Subcutaneous abdominal adipose tissue (tissue), 5 donors: ENCODE data around the gene NTRK3.

Source experiments
- H3K27ac ChIP-seq: one replicate; pipeline ENCODE4 v1.7.0; 2013; ENCODE audit warnings: low read depth, mild to moderate bottlenecking, inconsistent platforms, low read length, moderate library complexity
- H3K27me3 ChIP-seq, 5 donors: one replicate each; pipeline ENCODE4 v1.7.0; 2013; ENCODE audit warnings: low read length in 5 of 5, inconsistent platforms in 1 of 5; ENCODE audit not compliant: control insufficient read depth in 5 of 5, insufficient read depth in 4 of 5
- H3K36me3 ChIP-seq, 5 donors: one replicate each; pipeline ENCODE4 v1.7.0; 2013; ENCODE audit warnings: low read length in 5 of 5; ENCODE audit not compliant: control insufficient read depth in 5 of 5, insufficient read depth in 5 of 5
- H3K4me1 ChIP-seq, 5 donors: one replicate each; pipeline ENCODE4 v1.7.0; 2013; ENCODE audit warnings: low read length in 5 of 5, mild to moderate bottlenecking in 3 of 5, moderate library complexity in 1 of 5; ENCODE audit not compliant: control insufficient read depth in 5 of 5, insufficient read depth in 5 of 5
- H3K4me3 ChIP-seq, 5 donors: one replicate each; pipeline ENCODE4 v1.7.0; 2013; ENCODE audit warnings: low read length in 5 of 5, low read depth in 1 of 5
- H3K9ac ChIP-seq, 5 donors: one replicate each; pipeline ENCODE4 v1.7.0; 2013; ENCODE audit warnings: low read length in 5 of 5, mild to moderate bottlenecking in 4 of 5, moderate library complexity in 3 of 5
- H3K9me3 ChIP-seq, 5 donors: one replicate each; pipeline ENCODE4 v1.7.0; 2013; ENCODE audit warnings: low read length in 5 of 5; ENCODE audit not compliant: control insufficient read depth in 5 of 5
- donor health status: healthy.
- donor health status: healthy.
- donor health status: healthy.
- donor health status: healthy.
- donor health status: healthy.

The NTRK3 gene

DNA sequence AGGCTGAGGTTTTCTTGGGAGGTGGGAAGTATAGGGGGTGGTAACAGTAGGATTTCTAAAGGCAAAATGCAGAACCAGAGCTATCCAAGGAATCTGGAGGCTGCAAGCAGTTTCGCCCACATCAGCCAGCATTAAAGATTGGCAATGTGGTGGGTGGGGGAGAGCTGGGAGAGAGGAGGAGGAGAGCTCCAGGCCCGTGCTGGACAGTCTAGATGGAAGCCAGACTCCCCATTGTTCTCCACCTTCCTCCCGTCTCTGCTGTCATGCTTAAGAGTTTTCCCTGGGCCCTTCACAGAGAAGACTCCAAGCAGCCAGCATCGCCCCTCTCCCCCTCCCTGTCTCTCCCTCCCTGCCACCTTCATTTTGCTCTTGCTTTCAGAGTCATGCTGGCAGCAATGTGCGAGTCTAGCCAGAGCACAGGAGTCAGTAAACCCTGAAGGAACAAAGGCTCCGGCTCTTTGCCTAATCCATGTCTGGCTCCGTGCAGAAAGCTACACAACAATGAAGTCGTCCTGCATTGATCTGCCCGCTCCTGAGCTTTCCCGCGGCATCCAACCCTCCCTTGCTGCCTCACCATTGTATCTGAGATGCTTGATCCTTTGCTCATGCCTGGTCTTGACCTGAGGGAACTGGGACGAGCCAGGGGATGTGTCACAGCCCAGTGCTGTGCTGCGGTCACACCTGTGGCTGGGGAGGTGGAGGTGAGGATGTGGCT lies 282.9 kb downstream of the NTRK3 start:
- H3K27ac ChIP-seq, result no peak overlapping the region
- no peaks in the 10 kb centered on the region for H3K27me3 ChIP-seq
- no peaks in the 10 kb centered on the region for H3K9me3 ChIP-seq
- H3K4me3 ChIP-seq, result no peak overlapping the region
- no peaks in the 10 kb centered on the region for H3K4me1 ChIP-seq
- no peaks in the 10 kb centered on the region for H3K36me3 ChIP-seq
- H3K9ac ChIP-seq, result no peak overlapping the region

GRCh38 chr15:87971076-87971475 lies 285.5 kb downstream of the NTRK3 start:
- H3K36me3 ChIP-seq, result no peaks in the 10 kb centered on the region
- H3K9ac ChIP-seq, result no peak overlapping the region
- no peaks in the 10 kb centered on the region for H3K27me3 ChIP-seq
- H3K4me1 ChIP-seq, result no peaks in the 10 kb centered on the region
- no peaks in the 10 kb centered on the region for H3K9me3 ChIP-seq
- H3K27ac ChIP-seq, result no peak overlapping the region
- H3K4me3 ChIP-seq, result no peak overlapping the region

- H3K27ac ChIP-seq, result no peak overlapping the region
- H3K27me3 ChIP-seq, result peaks cover 0 to 2% (median 0%) of the 10 kb centered on the region in 5 donors
- H3K4me3 ChIP-seq, result no peak overlapping the region
- H3K9ac ChIP-seq, result no peak overlapping the region
- no peaks in the 10 kb centered on the region for H3K4me1 ChIP-seq
- H3K36me3 ChIP-seq, result no peaks in the 10 kb centered on the region
- no peaks in the 10 kb centered on the region for H3K9me3 ChIP-seq
Observed at GRCh38 chr15:87967951-87968350, 288.6 kb downstream of the NTRK3 start.

GRCh38 chr15:87965304-87965703 lies 291.2 kb downstream of the NTRK3 start:
- Histone ChIP-seq H3K4me1 (peaks cover 0 to 6% (median 0%) of the 10 kb centered on the region in 5 donors), H3K27ac (no peak overlapping the region), H3K4me3 (no peak overlapping the region), H3K27me3 (peaks cover 0 to 2% (median 0%) of the 10 kb centered on the region in 5 donors), H3K9ac (no peak overlapping the region), H3K36me3 (no peaks in the 10 kb centered on the region), H3K9me3 (no peaks in the 10 kb centered on the region)

GRCh38 chr15:87962428-87962827 lies 294.1 kb downstream of the NTRK3 start:
- Histone ChIP-seq H3K4me3 (no peak overlapping the region), H3K4me1 (peaks cover 0 to 6% (median 0%) of the 10 kb centered on the region in 5 donors), H3K9me3 (no peaks in the 10 kb centered on the region), H3K9ac (no peak overlapping the region), H3K36me3 (no peaks in the 10 kb centered on the region), H3K27ac (no peak overlapping the region), H3K27me3 (peaks cover 0 to 5% (median 2%) of the 10 kb centered on the region in 5 donors)

DNA sequence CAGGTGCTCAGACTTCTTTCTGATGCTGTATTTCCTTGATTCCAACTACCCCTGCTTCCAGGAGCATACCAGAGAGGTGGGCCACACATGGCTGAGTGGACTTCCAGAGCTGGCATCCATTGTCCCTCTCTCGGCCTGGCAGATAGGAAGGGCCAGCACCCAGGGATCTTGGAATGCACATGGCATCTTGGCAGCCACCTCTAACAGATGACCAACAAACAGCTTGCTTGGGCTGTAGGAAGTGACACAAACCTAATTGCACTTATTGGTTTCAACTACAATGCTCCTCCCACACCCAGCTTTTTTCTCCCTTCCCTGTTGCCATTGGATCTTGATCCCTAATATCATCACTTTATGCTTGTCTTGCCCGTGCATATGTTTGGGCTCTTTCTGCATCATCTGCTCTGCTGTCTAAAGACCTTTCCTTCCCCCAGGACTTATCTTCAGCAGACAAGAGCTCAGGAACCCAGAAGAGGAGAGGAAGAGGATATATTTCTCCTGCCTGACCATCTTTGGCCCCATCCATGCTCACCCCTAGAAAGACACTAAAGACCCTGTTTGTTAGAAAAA lies 294.6 kb downstream of the NTRK3 start:
- Histone ChIP-seq H3K27ac (no peak overlapping the region), H3K4me3 (no peak overlapping the region), H3K36me3 (no peaks in the 10 kb centered on the region), H3K27me3 (peaks cover 0 to 5% (median 2%) of the 10 kb centered on the region in 5 donors), H3K9me3 (no peaks in the 10 kb centered on the region), H3K9ac (no peak overlapping the region), H3K4me1 (peaks cover 0 to 6% (median 0%) of the 10 kb centered on the region in 5 donors)

DNA sequence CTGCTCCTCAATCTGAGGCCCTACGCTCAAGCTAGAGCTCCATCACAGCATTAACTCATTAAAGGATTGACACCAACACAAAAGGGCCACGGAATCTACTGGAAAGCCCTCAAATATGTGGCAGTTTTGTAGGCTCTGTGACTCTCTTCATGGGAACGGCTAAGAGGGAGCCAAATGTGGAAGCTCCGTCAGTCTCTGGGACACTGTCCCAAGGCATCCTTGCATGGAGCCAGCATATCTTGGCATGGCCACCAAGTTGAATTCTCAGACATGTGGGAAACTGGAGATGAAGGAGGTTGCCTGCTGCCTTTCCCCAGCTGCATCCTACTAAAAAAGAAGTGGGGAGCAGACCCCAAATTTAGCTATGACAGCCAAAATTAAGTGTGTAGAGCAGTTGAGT lies 296.9 kb downstream of the NTRK3 start:
- Histone ChIP-seq H3K9me3 (no peaks in the 10 kb centered on the region), H3K27ac (no peak overlapping the region), H3K4me1 (peaks cover 0 to 9% (median 7%) of the 10 kb centered on the region in 5 donors), H3K4me3 (no peak overlapping the region), H3K27me3 (peaks cover 0 to 5% (median 2%) of the 10 kb centered on the region in 5 donors), H3K36me3 (no peaks in the 10 kb centered on the region), H3K9ac (no peak overlapping the region)

DNA sequence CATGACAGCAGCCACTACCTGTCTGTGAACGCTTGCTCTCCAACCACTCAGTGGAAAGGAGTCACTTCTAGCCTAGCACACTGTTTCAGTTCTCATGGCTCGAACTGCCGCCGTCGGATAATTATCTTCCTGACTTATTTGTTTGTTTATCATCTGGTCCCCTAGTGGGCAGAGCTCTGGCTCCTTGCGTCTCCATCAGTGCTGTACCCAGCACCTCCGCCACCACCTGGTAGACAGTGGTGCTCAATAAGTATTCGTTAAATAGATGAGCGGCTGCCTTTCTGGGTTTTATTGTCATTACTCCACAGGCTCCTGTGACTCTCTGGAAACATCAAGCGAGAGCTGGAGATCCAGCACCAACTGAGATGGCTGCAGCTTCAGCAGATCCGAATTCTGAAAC lies 297.5 kb downstream of the NTRK3 start:
- H3K27ac ChIP-seq, result no peak overlapping the region
- H3K4me1 ChIP-seq, result peaks cover 0 to 14% (median 13%) of the 10 kb centered on the region in 5 donors
- H3K36me3 ChIP-seq, result no peaks in the 10 kb centered on the region
- H3K9me3 ChIP-seq, result no peaks in the 10 kb centered on the region
- H3K9ac ChIP-seq, result no peak overlapping the region
- peaks cover 0 to 5% (median 2%) of the 10 kb centered on the region in 5 donors for H3K27me3 ChIP-seq
- no peak overlapping the region for H3K4me3 ChIP-seq

DNA sequence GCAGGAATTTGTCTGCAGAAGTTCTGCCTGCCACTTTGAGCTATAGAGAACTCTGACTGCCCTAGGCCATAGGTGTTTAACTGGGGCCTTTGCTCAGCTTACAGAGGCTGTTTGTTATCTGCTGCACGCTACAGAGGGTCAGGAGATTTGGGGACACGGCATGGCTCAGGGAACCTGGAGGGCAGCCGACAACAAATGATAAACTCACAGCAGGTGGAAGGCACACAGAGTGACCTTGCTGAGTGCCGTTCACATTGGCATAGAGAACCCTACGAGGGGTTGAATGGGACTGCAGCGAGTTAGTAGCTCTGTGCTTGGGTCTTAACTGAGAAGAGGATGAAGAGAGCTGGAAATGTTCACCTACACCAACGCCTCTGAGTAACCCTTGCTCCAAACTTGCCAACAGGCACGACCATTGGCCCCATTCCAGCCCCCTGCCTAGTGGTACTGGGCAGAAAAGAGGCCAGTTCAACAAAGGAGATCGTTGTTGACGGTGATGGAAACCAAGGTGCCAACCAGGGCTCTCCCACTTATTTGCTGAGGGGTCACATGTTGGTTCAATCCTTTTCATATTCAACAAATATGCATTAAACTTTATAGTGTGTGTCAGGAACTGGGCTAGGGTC lies 301.1 kb downstream of the NTRK3 start:
- H3K4me3 ChIP-seq, result no peak overlapping the region
- H3K27me3 ChIP-seq, result peaks cover 0 to 2% (median 0%) of the 10 kb centered on the region in 5 donors
- no peak overlapping the region for H3K27ac ChIP-seq
- peaks cover 0 to 19% (median 17%) of the 10 kb centered on the region in 5 donors for H3K4me1 ChIP-seq
- H3K9ac ChIP-seq, result no peak overlapping the region
- H3K9me3 ChIP-seq, result no peaks in the 10 kb centered on the region
- no peaks in the 10 kb centered on the region for H3K36me3 ChIP-seq

- Histone ChIP-seq H3K4me3 (no peak overlapping the region), H3K9me3 (no peaks in the 10 kb centered on the region), H3K36me3 (no peaks in the 10 kb centered on the region), H3K4me1 (peaks cover 0 to 23% (median 17%) of the 10 kb centered on the region in 5 donors), H3K27me3 (peaks cover 0 to 2% (median 0%) of the 10 kb centered on the region in 5 donors), H3K27ac (no peak overlapping the region), H3K9ac (no peak overlapping the region)
Observed at GRCh38 chr15:87954793-87955192, 301.7 kb downstream of the NTRK3 start.
